ENCODE measurements around the gene BABAM2.

BABAM2 gene

GRCh38 chr2:28343184-28343942 is 452.8 kb downstream of the BABAM2 start:
- no peaks in the 10 kb centered on the region for H4K20me1 ChIP-seq (ENCODE audit: insufficient read depth, low read length)
- H3K4me1 ChIP-seq (ENCODE audit: insufficient read depth, low read length) = no peaks in the 10 kb centered on the region
- no peak overlapping the region for H2AFZ ChIP-seq (ENCODE audit: low read depth, low read length)
- H3K27ac ChIP-seq (ENCODE audit: low read length) = no peak overlapping the region
- H3K9ac ChIP-seq (ENCODE audit: low read depth, low read length) = no peak overlapping the region
- H3K4me3 ChIP-seq (ENCODE audit: low read depth in 1 of 2, low read length in 2 of 2) = no peak overlapping the region
- no peaks in the 10 kb centered on the region for H3K79me2 ChIP-seq (ENCODE audit: insufficient read depth, low read length)
- no peaks in the 10 kb centered on the region for H3K9me3 ChIP-seq (ENCODE audit: insufficient read depth, low read length, severe bottlenecking)
- no peak overlapping the region for H3K4me2 ChIP-seq (ENCODE audit: insufficient read depth, low read length)
- TF ChIP-seq EZH2 (IDR thresholded peaks at IDR 0.05; ENCODE audit: borderline replicate concordance, low read depth, low read length, severe bottlenecking) (no peak), CTCF (IDR thresholded peaks at IDR 0.05; ENCODE audit: borderline replicate concordance, extremely low read depth, low read length, poor library complexity, severe bottlenecking) (no peak)
- H3K27me3 ChIP-seq (ENCODE audit: insufficient read depth, low read length, poor library complexity) = no peaks in the 10 kb centered on the region
- DNase-seq (no peak), ATAC-seq (ENCODE audit: insufficient read depth, low read depth) (no peak)
- H3K36me3 ChIP-seq (ENCODE audit: insufficient read depth, low read length) = no peaks in the 10 kb centered on the region

GRCh38 chr2:28343971-28344715 is 453.6 kb downstream of the BABAM2 start:
- Histone ChIP-seq H3K4me2 (ENCODE audit: insufficient read depth, low read length) (no peak overlapping the region), H3K4me3 (ENCODE audit: low read depth in 1 of 2, low read length in 2 of 2) (no peak overlapping the region), H3K36me3 (ENCODE audit: insufficient read depth, low read length) (no peaks in the 10 kb centered on the region), H3K27ac (ENCODE audit: low read length) (no peak overlapping the region), H3K4me1 (ENCODE audit: insufficient read depth, low read length) (no peaks in the 10 kb centered on the region), H3K27me3 (ENCODE audit: insufficient read depth, low read length, poor library complexity) (no peaks in the 10 kb centered on the region), H2AFZ (ENCODE audit: low read depth, low read length) (no peak overlapping the region), H3K9me3 (ENCODE audit: insufficient read depth, low read length, severe bottlenecking) (no peaks in the 10 kb centered on the region), H4K20me1 (ENCODE audit: insufficient read depth, low read length) (no peaks in the 10 kb centered on the region), H3K79me2 (ENCODE audit: insufficient read depth, low read length) (no peaks in the 10 kb centered on the region), H3K9ac (ENCODE audit: low read depth, low read length) (no peak overlapping the region)
- ATAC-seq (ENCODE audit: insufficient read depth, low read depth) (no peak), DNase-seq (no peak)
- TF ChIP-seq CTCF (IDR thresholded peaks at IDR 0.05; ENCODE audit: borderline replicate concordance, extremely low read depth, low read length, poor library complexity, severe bottlenecking) (no peak), EZH2 (IDR thresholded peaks at IDR 0.05; ENCODE audit: borderline replicate concordance, low read depth, low read length, severe bottlenecking) (no peak)

- Histone ChIP-seq H3K9me3 (ENCODE audit: insufficient read depth, low read length, severe bottlenecking) (no peaks in the 10 kb centered on the region), H3K36me3 (ENCODE audit: insufficient read depth, low read length) (no peaks in the 10 kb centered on the region), H2AFZ (ENCODE audit: low read depth, low read length) (no peak overlapping the region), H4K20me1 (ENCODE audit: insufficient read depth, low read length) (no peaks in the 10 kb centered on the region), H3K79me2 (ENCODE audit: insufficient read depth, low read length) (no peaks in the 10 kb centered on the region), H3K4me3 (ENCODE audit: low read depth in 1 of 2, low read length in 2 of 2) (no peak overlapping the region), H3K27ac (ENCODE audit: low read length) (no peak overlapping the region), H3K4me1 (ENCODE audit: insufficient read depth, low read length) (no peaks in the 10 kb centered on the region), H3K9ac (ENCODE audit: low read depth, low read length) (no peak overlapping the region), H3K27me3 (ENCODE audit: insufficient read depth, low read length, poor library complexity) (no peaks in the 10 kb centered on the region), H3K4me2 (ENCODE audit: insufficient read depth, low read length) (no peak overlapping the region)
- ATAC-seq (ENCODE audit: insufficient read depth, low read depth) (no peak), DNase-seq (no peak)
- TF ChIP-seq EZH2 (IDR thresholded peaks at IDR 0.05; ENCODE audit: borderline replicate concordance, low read depth, low read length, severe bottlenecking) (no peak), CTCF (IDR thresholded peaks at IDR 0.05; ENCODE audit: borderline replicate concordance, extremely low read depth, low read length, poor library complexity, severe bottlenecking) (no peak)
These were observed 454.3 kb downstream of the BABAM2 start for GRCh38 chr2:28344756-28345373.

All from DND-41 (cell line).